Measurements from ENCODE around the gene GEN1. TPM values are rescaled to one million over a fixed set of nuclear protein-coding genes. Genes with fewer than 3 reads are reported as not detected.

The GEN1 gene
- total and polyA plus RNA-seq, 2 of the 4 experiments (the other 2 are of a cell fraction) = 7.9 to 8.3 TPM

GRCh38 chr2:17795309-17795708, 41.4 kb downstream of the GEN1 start:
- H3K18ac ChIP-seq (ENCODE audit: low read depth, low read length) = no peak overlapping the region
- intact Hi-C loops (cut with micrococcal nuclease) = no loop called here
- no peak overlapping the region for H2AFZ ChIP-seq (replicated peaks; ENCODE audit: low read length, poor library complexity)
- no peaks in the 10 kb centered on the region for H4K20me1 ChIP-seq (ENCODE audit: insufficient read depth, low read length)
- H4K91ac ChIP-seq (ENCODE audit: insufficient read depth, low read depth, low read length) = no peak overlapping the region
- no peak overlapping the region for H2AK9ac ChIP-seq (replicated peaks; ENCODE audit: low read depth, low read length, poor library complexity)
- no TSS peak for BruUV-seq (replicated peaks)
- no peak overlapping the region for H2AK5ac ChIP-seq (ENCODE audit: low read depth, low read length)
- ChIA-PET POLR2A (ENCODE audit: unreplicated experiment) (no interaction called here), CTCF (interaction anchor here (1.1 to 1.6 kb wide), 2 partner anchors 8 to 75 kb away, joined by 3 to 4 read pairs; no protein-coding TSS in a partner anchor)
- DNase-seq (no peak), ATAC-seq (ENCODE audit: low read depth) (no peak)
- no peak overlapping the region for H4K8ac ChIP-seq (ENCODE audit: low read depth in 2 of 2, low read length in 2 of 2)
- WGBS, 2 experiments (ENCODE audit: extremely low coverage in 2 of 2, insufficient read length in 1 of 2) = 70% methylated on average over 3 of the region's 5 CpGs; no CpG with 5 or more reads in 1 of the 2 experiments
- no peak overlapping the region for H3K14ac ChIP-seq (replicated peaks; ENCODE audit: low read depth, low read length)
- in situ Hi-C loops (cut with MboI; ENCODE audit: low sequenced_read_pairs) = no loop called here
- no peak overlapping the region for H3K9ac ChIP-seq (ENCODE audit: low read depth, low read length)
- H3K9me3 ChIP-seq (ENCODE audit: control insufficient read depth, insufficient read depth, low read length) = no peaks in the 10 kb centered on the region
- H2BK5ac ChIP-seq (ENCODE audit: low read depth, low read length, poor library complexity, severe bottlenecking) = no peak overlapping the region
- H3K23ac ChIP-seq (ENCODE audit: low read depth, low read length) = no peak overlapping the region
- H3K27ac ChIP-seq (ENCODE audit: insufficient read depth, low read length) = no peak overlapping the region
- H2BK120ac ChIP-seq (ENCODE audit: low read depth, low read length) = no peak overlapping the region
- H3K4me2 ChIP-seq (ENCODE audit: low read depth, low read length) = no peak overlapping the region
- peaks cover 7% of the 10 kb centered on the region for H3K9me1 ChIP-seq (ENCODE audit: insufficient read depth, low read length)
- no peaks in the 10 kb centered on the region for H3K79me1 ChIP-seq (ENCODE audit: low read depth in 1 of 2, low read length in 2 of 2)
- no peak overlapping the region for H4K5ac ChIP-seq (ENCODE audit: low read depth, low read length)
- H3K56ac ChIP-seq (ENCODE audit: extremely low read depth, insufficient read depth, low read length) = no peak overlapping the region
- H3K4ac ChIP-seq (ENCODE audit: low read depth, low read length) = no peak overlapping the region
- no peak overlapping the region for H2BK15ac ChIP-seq (ENCODE audit: low read depth, low read length)
- H3K4me1 ChIP-seq (ENCODE audit: control insufficient read depth, insufficient read depth, low read length) = peaks cover 6% of the 10 kb centered on the region
- H3K27me3 ChIP-seq (ENCODE audit: control insufficient read depth, insufficient read depth, low read length) = peaks cover 19% of the 10 kb centered on the region
- H3K36me3 ChIP-seq (ENCODE audit: control insufficient read depth, insufficient read depth, low read length) = no peaks in the 10 kb centered on the region
- no peak overlapping the region for H2BK20ac ChIP-seq (ENCODE audit: low read depth, low read length)
- no peak overlapping the region for H3K4me3 ChIP-seq (ENCODE audit: insufficient read depth, low read depth, low read length)
- dilution Hi-C loops (cut with HindIII; ENCODE audit: low sequenced_read_pairs, unreplicated experiment) = no loop called here
- TF ChIP-seq USF2 (IDR thresholded peaks at IDR 0.05; ENCODE audit: low read depth, low read length) (no peak), CEBPB (IDR thresholded peaks at IDR 0.05; ENCODE audit: low read depth, low read length) (0 out of 2 replicates have a peak, but pooled peaks have one; percentile 10), MAZ (IDR thresholded peaks at IDR 0.05; ENCODE audit: borderline replicate concordance, low read depth, low read length) (no peak), RAD21 (IDR thresholded peaks at IDR 0.05; ENCODE audit: low read length) (no peak), MAFK (IDR thresholded peaks at IDR 0.05; ENCODE audit: low read depth, low read length) (no peak), NFE2L2 (IDR thresholded peaks at IDR 0.05; ENCODE audit: low read depth, low read length) (no peak), BHLHE40 (IDR thresholded peaks at IDR 0.05; ENCODE audit: low read depth, low read length) (no peak)
- TF ChIP-seq, protein P1, sequence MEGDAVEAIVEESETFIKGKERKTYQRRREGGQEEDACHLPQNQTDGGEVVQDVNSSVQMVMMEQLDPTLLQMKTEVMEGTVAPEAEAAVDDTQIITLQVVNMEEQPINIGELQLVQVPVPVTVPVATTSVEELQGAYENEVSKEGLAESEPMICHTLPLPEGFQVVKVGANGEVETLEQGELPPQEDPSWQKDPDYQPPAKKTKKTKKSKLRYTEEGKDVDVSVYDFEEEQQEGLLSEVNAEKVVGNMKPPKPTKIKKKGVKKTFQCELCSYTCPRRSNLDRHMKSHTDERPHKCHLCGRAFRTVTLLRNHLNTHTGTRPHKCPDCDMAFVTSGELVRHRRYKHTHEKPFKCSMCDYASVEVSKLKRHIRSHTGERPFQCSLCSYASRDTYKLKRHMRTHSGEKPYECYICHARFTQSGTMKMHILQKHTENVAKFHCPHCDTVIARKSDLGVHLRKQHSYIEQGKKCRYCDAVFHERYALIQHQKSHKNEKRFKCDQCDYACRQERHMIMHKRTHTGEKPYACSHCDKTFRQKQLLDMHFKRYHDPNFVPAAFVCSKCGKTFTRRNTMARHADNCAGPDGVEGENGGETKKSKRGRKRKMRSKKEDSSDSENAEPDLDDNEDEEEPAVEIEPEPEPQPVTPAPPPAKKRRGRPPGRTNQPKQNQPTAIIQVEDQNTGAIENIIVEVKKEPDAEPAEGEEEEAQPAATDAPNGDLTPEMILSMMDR (conservative IDR thresholded peaks at IDR 0.05; ENCODE audit: low read depth, low read length) = no peak
